NCI-H2107 treated with DMSO at 0.1 percent for 48 hours (cell line): ENCODE measurements around the gene MPIG6B.

Experiments
- DNase-seq: peaks from one replicate; lab custom pipeline; 2025; ENCODE audit not compliant: unreplicated experiment; lab: John Stamatoyannopoulos, UW

The MPIG6B gene

DNA sequence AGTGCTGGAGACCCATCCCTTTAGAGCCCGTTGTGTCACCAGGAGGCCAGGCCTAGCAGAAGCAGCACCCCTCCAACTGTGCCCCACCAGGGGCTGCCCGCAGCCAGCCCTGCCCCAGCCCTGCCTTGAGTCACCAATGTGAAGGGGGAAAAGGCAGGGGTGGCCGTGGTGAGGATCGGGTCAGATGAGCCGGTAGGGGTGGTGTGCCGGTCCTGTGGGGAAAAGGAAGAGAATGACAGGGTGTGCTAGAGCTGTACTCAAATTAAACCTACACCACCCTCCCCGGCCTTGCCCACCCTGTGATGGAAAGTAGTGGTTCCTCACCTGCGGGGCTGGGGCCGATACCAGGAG, 42.4 kb downstream of the MPIG6B start:
- no peak for DNase-seq

DNA sequence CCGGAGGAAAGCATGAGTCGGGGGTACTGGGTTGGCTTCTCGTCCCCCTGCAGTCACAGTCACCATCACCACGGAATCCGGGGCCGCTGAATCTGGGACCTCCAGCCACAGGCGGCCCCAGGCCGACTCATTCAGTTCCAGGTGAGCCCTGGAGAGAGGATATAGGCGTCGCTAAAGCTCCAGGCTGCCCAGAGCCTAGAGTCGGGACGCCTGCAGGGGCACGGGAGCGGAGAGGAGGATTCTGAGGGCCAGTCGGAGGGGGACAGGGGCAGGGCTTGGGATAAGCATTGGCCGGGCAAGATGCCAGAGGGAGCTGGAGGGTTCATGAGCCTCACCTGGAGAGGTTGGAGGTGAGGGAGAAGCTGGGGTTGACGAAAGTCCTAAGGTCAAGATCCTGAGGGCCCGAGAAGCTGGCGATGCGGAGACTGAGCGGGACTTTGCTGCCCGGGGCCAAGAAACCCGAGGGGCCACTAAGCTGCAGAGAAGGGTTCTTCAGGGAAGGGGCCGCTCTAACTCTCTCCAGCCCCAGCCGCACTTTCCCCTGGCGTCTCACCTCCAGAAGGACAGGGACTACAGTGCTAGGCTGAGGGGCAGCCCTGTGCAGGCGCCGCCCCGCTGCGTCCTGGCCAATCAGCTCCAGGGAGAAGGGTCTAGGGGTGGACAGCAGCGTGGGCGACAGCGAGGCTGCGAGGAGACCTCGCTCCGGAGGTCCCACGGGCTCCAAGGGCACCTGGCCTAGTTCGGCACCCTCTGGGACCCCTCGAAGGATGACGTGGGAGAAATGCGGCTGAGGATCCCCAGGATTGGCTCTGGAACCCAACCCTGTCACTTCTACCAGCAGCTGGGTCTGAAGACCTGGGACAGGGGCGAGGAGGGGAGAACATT, 43.0 kb downstream of the MPIG6B start:
- DNase-seq: no peak

DNA sequence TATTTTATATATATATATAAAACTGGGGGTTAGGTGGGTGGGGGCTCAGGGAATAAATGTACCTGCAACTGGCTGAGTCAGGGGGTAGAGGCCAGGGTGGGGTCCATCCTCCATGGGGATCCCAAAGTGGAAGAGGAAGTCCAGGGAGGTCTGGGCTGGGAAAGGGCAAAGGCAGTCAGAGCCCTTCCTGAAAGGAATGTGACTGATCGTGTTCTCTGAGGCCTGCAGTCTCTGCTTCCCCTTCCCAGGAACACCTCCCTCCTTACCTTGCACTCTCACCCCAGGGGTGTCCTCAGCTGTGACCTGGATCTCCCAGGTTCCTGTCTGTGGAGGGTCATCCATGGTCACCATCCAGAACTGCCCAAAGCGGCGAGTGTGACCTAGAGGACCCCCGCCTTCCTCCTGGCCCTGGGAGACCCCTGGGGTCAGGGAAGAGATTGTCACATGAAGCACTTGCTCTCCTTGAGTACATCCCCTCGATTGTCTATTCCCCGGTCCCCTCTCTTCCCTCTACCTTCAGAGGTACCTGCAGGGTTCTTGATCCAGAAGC, 44.0 kb downstream of the MPIG6B start:
- DNase-seq: no peak

DNA sequence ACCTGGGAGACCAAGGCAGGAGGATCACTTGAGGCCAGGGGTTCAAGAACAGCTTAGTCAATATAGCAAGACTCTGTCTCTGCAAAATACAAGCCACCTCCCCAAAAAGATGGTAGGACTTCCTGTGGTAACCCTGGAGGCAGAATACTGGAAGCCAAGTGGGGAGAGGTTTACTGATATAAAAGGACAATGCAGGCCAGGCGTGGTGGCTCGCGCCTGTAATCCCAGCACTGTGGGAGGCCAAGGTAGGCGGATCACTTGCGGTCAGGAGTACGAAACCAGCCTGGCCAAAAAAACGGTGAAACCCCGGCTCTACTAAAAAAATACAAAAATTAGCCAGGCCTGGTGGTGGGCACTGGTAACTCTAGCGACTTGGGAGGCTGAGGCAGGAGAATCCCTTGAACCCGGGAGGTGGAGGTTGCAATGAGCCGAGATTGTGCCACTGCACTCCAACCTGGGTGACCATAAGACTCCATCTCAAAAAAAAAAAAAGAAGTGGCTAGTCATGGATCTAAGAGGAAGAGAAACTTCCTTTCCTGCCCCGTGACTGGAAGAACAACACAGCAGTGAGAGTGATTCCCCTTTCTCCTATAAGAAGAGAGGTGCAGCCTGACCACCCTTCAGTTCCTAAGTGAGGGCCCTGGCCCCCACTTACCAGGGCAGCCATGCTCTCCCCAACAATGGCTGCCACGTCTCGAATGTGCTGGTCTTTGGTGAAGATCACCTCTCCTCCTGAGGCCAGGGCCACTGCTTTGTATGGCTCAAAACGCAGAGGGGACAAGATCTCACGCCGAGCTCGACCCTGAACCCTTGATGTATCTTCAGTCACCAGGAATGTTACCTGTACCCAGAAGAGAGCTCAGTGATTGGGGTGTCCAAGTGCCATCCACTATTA, 45.4 kb downstream of the MPIG6B start:
- DNase-seq: no peak

DNA sequence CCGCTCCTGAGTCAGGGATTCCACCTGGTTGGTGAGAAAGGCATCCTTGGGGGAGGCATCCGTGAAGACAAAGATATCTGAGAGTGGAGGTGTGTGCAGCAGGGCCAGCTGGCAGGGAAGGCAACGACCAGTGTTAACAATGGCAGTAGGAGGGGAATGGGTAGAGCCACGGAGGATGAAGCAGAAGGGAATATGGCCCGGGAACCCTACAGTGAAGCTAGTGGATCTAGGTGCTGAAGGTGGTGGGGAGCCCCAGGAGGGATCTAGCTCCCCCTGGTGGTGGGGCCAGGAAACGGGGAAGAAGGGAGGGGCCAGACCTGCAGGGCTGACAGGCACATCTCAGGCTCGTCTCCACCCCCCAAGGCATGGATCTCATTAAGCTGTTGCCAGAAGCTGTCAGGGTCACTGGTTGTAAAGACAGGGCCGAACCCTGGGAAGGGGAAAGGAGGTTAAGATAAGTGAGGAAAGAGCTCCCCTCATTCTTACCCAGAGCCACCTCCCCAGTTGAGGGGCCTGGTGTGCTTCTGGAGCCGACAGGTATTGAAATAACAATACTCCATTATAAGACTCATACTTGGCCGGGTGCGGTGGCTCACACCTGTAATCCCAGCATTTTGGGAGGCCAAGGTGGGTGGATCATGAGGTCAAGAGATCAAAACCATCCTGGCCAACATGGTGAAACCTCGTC, 46.7 kb downstream of the MPIG6B start:
- peak; percentile 2 for DNase-seq

DNA sequence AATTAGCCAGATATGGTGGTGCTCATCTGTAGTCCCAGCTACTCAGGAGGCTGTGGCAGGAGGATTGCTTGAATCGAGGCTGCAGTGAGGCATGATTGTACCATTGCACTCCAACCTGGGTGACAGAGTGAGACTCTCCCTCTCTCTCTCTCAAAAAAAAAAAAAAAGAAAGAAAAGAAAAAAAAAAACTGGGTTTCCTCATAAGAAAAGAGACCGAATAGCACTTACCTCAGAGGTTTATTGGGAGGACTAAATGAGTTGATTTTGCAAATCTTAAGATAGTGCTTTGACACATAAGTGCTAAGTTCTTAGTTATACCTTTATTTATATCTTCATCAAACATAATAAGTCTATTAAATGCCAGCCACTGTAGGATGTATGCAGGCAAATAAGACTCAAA, 47.7 kb downstream of the MPIG6B start:
- no peak for DNase-seq

DNA sequence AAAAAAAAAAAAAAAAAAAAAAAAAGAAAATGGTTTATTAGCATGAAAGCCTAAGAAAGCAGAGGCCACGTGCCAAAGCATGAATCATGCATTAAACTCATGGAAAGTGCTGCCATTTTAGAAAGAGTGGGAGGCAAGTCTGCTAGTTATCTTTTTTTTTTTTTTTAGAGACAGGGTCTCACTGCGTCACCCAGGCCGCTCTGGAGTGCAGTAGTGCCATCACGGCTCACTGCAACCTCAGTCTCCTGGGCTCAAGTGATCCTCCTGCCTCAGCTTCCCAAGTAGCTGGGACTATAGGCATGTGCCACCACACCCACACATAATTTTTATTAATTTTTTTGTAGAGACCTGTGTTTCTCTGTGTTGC, 48.8 kb downstream of the MPIG6B start:
- DNase-seq: no peak

DNA sequence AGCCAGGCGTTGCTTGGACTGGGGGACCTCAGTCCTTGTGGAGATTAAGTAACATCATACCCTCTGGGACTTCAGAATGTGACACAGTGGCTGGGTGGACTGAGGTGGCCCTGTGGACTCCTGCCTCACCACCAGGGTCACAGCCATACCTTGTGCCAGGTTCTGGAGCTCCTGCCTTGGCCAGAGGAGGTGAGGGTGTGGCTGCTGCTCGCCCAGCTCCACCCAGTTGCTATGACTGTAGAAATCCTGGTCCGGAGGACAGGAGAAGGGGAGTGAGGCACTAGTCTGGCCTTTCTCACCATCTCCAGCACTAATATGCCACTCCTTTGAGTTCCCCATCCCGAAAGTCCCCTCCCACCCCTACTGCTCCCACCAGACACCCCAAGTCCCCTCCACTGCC, 52.0 kb downstream of the MPIG6B start:
- DNase-seq: no peak

DNA sequence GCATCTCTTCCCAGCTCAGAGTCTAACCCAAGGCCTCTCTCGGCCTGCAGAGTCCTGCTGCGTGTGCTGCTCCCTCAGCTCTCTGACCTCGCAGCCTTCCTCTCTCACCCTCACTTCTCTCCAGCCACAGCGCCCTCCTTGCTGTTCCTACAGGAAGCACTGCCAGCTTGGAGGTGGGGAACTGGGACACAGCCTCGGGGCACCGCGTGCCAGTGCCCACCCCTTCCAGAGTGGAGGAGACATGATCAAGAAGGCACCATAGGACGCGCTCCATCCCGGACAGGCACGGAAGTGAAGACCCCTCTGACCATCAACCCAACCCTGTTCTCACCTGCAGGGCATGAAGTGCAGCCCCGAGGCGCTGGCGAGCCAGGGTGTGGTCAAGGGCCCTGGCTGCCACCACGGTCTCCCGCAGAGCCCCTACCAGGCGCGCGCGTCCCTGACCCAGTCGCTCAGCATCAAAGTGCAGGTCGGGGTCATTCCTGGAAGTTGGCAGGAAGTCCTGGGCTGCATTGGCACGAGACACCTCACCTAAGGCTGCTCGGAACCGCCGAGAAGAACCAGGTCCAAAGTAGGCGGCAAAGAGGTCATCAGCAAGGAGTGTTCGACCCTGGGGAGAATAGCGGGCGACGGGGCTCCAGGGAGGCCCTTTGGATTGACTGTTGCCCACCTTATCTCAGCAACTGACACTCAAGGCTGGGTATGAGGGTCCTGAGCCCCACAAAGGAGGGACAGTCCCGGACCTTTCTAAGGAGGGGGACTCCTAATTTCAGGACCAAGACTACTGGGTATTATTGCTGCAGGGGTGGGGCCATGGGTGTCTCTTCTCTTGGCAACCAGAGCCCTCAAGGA, 52.7 kb downstream of the MPIG6B start:
- no peak for DNase-seq
